Mesendoderm (in vitro differentiated cells): ENCODE measurements around the gene C1orf146. TPM values are rescaled to one million over a fixed set of nuclear protein-coding genes. Genes with fewer than 3 reads are reported as not detected.

Experiments
- DNase-seq: peaks from one replicate; pipeline ENCODE4 v3.0.0; 2013
- H2AK5ac ChIP-seq: 2 replicates; pipeline ENCODE4 v1.6.1; 2013; ENCODE audit warnings: low read length, inconsistent platforms
- H2BK120ac ChIP-seq: 2 replicates; pipeline ENCODE4 v1.6.1; 2013; ENCODE audit warnings: low read depth, mild to moderate bottlenecking, low read length, moderate library complexity, mixed read lengths
- H2BK15ac ChIP-seq: replicated peaks from 2 replicates; pipeline ENCODE4 v1.6.1; 2013; ENCODE audit warnings: low read depth, mild to moderate bottlenecking, moderate library complexity
- H2BK5ac ChIP-seq: 2 replicates; pipeline ENCODE4 v1.6.1; 2013; ENCODE audit warnings: low read length, inconsistent platforms
- H3K18ac ChIP-seq: 2 replicates; pipeline ENCODE4 v1.6.1; 2013; ENCODE audit warnings: mild to moderate bottlenecking, low read length, mixed read lengths
- H3K23ac ChIP-seq: one replicate; pipeline ENCODE4 v1.6.1; 2013; ENCODE audit warnings: low read length
- H3K27ac ChIP-seq: 2 replicates; pipeline ENCODE4 v1.5.1; 2013; ENCODE audit warnings: low read depth, mild to moderate bottlenecking, inconsistent platforms, low read length, moderate library complexity
- H3K27me3 ChIP-seq: 2 replicates; pipeline ENCODE4 v1.6.1; 2013; ENCODE audit warnings: low read length, control low read depth, mild to moderate bottlenecking, inconsistent platforms; ENCODE audit not compliant: insufficient read depth, poor library complexity
- H3K36me3 ChIP-seq: 2 replicates; pipeline ENCODE4 v1.6.1; 2013; ENCODE audit warnings: low read length, inconsistent platforms; ENCODE audit not compliant: control insufficient read depth, insufficient read depth
- H3K4ac ChIP-seq: one replicate; pipeline ENCODE4 v1.6.1; 2013; ENCODE audit warnings: low read depth, mild to moderate bottlenecking, low read length, moderate library complexity
- H3K4me1 ChIP-seq: 2 replicates; pipeline ENCODE4 v1.6.1; 2013; ENCODE audit warnings: low read depth, low read length, inconsistent platforms; ENCODE audit not compliant: control insufficient read depth
- H3K4me2 ChIP-seq: 2 replicates; pipeline ENCODE4 v1.6.1; 2013; ENCODE audit warnings: low read length
- H3K4me3 ChIP-seq: 2 replicates; pipeline ENCODE4 v1.5.1; 2013; ENCODE audit warnings: mild to moderate bottlenecking, low read length
- H3K56ac ChIP-seq: one replicate; pipeline ENCODE4 v1.6.1; 2013; ENCODE audit warnings: low read length
- H3K79me1 ChIP-seq: 2 replicates; pipeline ENCODE4 v1.6.1; 2013; ENCODE audit warnings: low read length, inconsistent platforms
- H3K79me2 ChIP-seq: 2 replicates; pipeline ENCODE4 v1.6.1; 2013; ENCODE audit warnings: mild to moderate bottlenecking, low read length; ENCODE audit not compliant: control insufficient read depth, insufficient read depth
- H3K9ac ChIP-seq: 2 replicates; pipeline ENCODE4 v1.6.1; 2013; ENCODE audit warnings: low read length, inconsistent platforms
- H4K5ac ChIP-seq: one replicate; pipeline ENCODE4 v1.6.1; 2013; ENCODE audit warnings: low read length
- H4K8ac ChIP-seq: one replicate; pipeline ENCODE4 v1.6.1; 2013; ENCODE audit warnings: low read depth, mild to moderate bottlenecking, control low read depth, low read length, moderate library complexity
- WGBS: extraction: QIAGEN DNeasy Blood & Tissue Kit; methylation state at CpG from one replicate; pipeline ENCODE4 v1.1.7; 2013; ENCODE audit warnings: low lambda C conversion rate, missing lambda C conversion rate; ENCODE audit not compliant: insufficient coverage; ENCODE audit errors: extremely low coverage; 5-methylcytosine and 5-hydroxymethylcytosine counted together
- polyA plus RNA-seq, 2 experiments: library from polyadenylated mRNA; stranded (reverse); fragments of 200-250 nt; gene quantifications; one replicate each; pipeline ENCODE4 v1.2.3, GENCODE V29; 2013

Gene C1orf146
- polyA plus RNA-seq (2013, experiment 1 of 2): not detected
- not detected for polyA plus RNA-seq (2013, experiment 2 of 2)

DNA sequence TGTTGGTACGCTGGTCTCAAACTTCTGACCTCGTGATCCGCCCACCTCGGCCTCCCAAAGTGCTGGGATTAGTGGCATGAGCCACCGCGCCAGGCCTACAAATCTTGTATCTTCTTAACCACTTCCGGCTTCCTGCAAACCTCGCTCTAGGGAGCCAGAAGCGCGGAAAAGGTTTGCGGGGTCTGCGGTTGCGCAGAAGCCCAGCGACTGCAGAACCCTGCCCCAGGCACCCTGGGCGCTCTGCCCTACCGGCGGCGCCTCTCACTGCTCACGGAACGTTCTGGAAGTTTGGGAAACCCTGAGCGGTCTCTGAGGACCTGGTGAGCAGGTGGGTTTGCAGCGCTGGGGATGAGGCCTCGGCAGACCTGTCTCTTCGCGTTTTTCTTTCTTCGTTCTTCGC lies at the start of gene C1orf146:
Gene C1orf146 (plus strand): TSS at position 195 of the 400 bp plus-strand sequence. CDS start 13,506 bp downstream, outside the sequence.
- no CpG with 5 or more reads among the region's 27 CpGs for WGBS
- no peak within 1 kb of the TSS for H2BK120ac ChIP-seq

DNA sequence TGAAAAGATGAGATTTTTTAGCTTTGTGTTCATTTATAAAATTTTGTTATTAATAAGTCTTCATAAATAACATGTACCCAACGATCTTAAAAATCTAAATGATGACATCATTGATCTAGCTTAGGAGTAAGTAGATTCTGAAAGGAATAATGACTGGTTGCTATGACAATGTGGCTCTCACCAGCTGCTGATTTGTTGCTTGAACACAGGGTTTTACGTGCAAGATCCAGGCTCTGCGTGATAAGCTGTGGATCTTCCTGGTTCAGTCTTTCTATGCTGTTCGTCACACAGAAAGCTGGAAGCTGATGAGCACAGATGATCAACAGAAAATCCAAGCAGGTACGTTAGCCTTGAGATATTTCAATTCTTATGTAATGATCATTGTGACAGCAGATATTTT lies 49.1 kb upstream of the C1orf146 start:
- Histone ChIP-seq H3K4ac (no peak overlapping the region), H3K4me1 (no peaks in the 10 kb centered on the region), H2AK5ac (no peak overlapping the region), H3K4me2 (no peak overlapping the region), H3K27ac (no peak overlapping the region), H3K4me3 (no peak overlapping the region), H3K36me3 (no peaks in the 10 kb centered on the region), H4K5ac (no peak overlapping the region), H2BK5ac (no peak overlapping the region), H3K9ac (no peak overlapping the region), H3K23ac (no peak overlapping the region), H3K27me3 (no peaks in the 10 kb centered on the region), H3K79me2 (no peaks in the 10 kb centered on the region), H2BK120ac (no peak overlapping the region), H2BK15ac (no peak overlapping the region), H3K56ac (no peak overlapping the region), H4K8ac (no peak overlapping the region), H3K79me1 (no peaks in the 10 kb centered on the region), H3K18ac (no peak overlapping the region)
- WGBS: no CpG with 5 or more reads among the region's 5 CpGs
- peak; percentile 5 for DNase-seq

More for the DNA sequence above, at the start of gene C1orf146:
- H4K5ac ChIP-seq: no peak within 1 kb of the TSS
- no peak within 1 kb of the TSS for H2BK15ac ChIP-seq
- no peak within 1 kb of the TSS for H3K9ac ChIP-seq
- H3K4me1 ChIP-seq: no peaks in the 10 kb centered on the region
- no peak within 1 kb of the TSS for H2AK5ac ChIP-seq
- no peaks in the 10 kb centered on the region for H3K36me3 ChIP-seq
- no peaks in the 10 kb centered on the region for H3K79me1 ChIP-seq
- DNase-seq: no peak
- no peak within 1 kb of the TSS for H4K8ac ChIP-seq
- no peak within 1 kb of the TSS for H3K56ac ChIP-seq
- no peak within 1 kb of the TSS for H2BK5ac ChIP-seq
- H3K27me3 ChIP-seq: no peaks in the 10 kb centered on the region
- no peaks in the 10 kb centered on the region for H3K79me2 ChIP-seq
- H3K4me2 ChIP-seq: no peak within 1 kb of the TSS
- no peak within 1 kb of the TSS for H3K27ac ChIP-seq
- H3K23ac ChIP-seq: no peak within 1 kb of the TSS
- no peak within 1 kb of the TSS for H3K18ac ChIP-seq
- no peak within 1 kb of the TSS for H3K4me3 ChIP-seq
- no peak within 1 kb of the TSS for H3K4ac ChIP-seq

GRCh38 chr1:92169214-92170005 lies 48.3 kb upstream of the C1orf146 start:
- Histone ChIP-seq H3K9ac (no peak overlapping the region), H2BK5ac (no peak overlapping the region), H3K56ac (no peak overlapping the region), H3K18ac (no peak overlapping the region), H3K27ac (no peak overlapping the region), H3K4me1 (no peaks in the 10 kb centered on the region), H3K4me3 (no peak overlapping the region), H4K5ac (no peak overlapping the region), H3K36me3 (no peaks in the 10 kb centered on the region), H3K23ac (no peak overlapping the region), H2AK5ac (no peak overlapping the region), H3K27me3 (no peaks in the 10 kb centered on the region), H3K79me1 (no peaks in the 10 kb centered on the region), H3K4me2 (no peak overlapping the region), H3K79me2 (no peaks in the 10 kb centered on the region), H2BK15ac (no peak overlapping the region), H4K8ac (no peak overlapping the region), H2BK120ac (no peak overlapping the region), H3K4ac (no peak overlapping the region)
- DNase-seq: no peak
- WGBS: no CpG with 5 or more reads among the region's 2 CpGs

DNA sequence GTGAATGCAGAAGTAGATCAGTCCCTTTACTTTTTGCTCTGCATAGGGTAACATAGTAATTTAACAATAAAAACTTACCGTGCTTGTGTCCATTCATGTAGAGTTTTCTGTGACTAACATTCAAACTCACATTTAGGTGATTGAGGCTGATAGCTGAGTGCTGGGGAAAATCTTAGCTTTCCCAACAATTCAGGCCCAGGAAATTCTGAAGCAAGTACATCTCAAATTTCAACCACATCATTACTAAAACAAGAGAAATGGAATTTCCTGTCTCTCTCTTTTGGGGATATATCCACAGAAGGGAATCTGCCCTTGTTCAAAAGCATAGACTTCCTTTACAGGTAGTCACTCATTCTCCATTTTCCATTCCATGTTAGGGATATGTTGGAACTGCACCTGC lies 33.1 kb upstream of the C1orf146 start:
- Histone ChIP-seq H3K4me2 (no peak overlapping the region), H3K27me3 (no peaks in the 10 kb centered on the region), H3K36me3 (no peaks in the 10 kb centered on the region), H3K56ac (no peak overlapping the region), H3K4me1 (no peaks in the 10 kb centered on the region), H3K23ac (no peak overlapping the region), H3K4ac (no peak overlapping the region), H2AK5ac (no peak overlapping the region), H2BK120ac (no peak overlapping the region), H3K79me2 (no peaks in the 10 kb centered on the region), H4K5ac (no peak overlapping the region), H2BK15ac (no peak overlapping the region), H3K18ac (no peak overlapping the region), H3K4me3 (no peak overlapping the region), H2BK5ac (no peak overlapping the region), H3K79me1 (no peaks in the 10 kb centered on the region), H3K9ac (no peak overlapping the region), H3K27ac (no peak overlapping the region), H4K8ac (no peak overlapping the region)
- no peak for DNase-seq
- no CpG with 5 or more reads among the region's 1 CpG for WGBS

- no CpG with 5 or more reads among the region's 1 CpG for WGBS
- H3K9ac ChIP-seq: no peak overlapping the region
Observed at GRCh38 chr1:92186081-92186480, 31.6 kb upstream of the C1orf146 start.

More at GRCh38 chr1:92186081-92186480, 31.6 kb upstream of the C1orf146 start:
- DNase-seq: no peak
- Histone ChIP-seq H3K79me1 (no peaks in the 10 kb centered on the region), H3K4me3 (no peak overlapping the region), H3K79me2 (no peaks in the 10 kb centered on the region), H2BK15ac (no peak overlapping the region), H3K4me1 (no peaks in the 10 kb centered on the region), H3K23ac (no peak overlapping the region), H4K5ac (no peak overlapping the region), H3K36me3 (no peaks in the 10 kb centered on the region), H2BK120ac (no peak overlapping the region), H3K27me3 (no peaks in the 10 kb centered on the region), H2AK5ac (no peak overlapping the region), H3K4me2 (no peak overlapping the region), H3K56ac (no peak overlapping the region), H3K18ac (no peak overlapping the region), H3K4ac (no peak overlapping the region), H3K27ac (no peak overlapping the region), H2BK5ac (no peak overlapping the region), H4K8ac (no peak overlapping the region)
